Measurements from ENCODE around the gene RPS13.
"Not testable (repeated sequence)": the region's sequence is repeated elsewhere in the genome, so short reads cannot be mapped to it uniquely, and the experiment has no call there.

The RPS13 gene

DNA sequence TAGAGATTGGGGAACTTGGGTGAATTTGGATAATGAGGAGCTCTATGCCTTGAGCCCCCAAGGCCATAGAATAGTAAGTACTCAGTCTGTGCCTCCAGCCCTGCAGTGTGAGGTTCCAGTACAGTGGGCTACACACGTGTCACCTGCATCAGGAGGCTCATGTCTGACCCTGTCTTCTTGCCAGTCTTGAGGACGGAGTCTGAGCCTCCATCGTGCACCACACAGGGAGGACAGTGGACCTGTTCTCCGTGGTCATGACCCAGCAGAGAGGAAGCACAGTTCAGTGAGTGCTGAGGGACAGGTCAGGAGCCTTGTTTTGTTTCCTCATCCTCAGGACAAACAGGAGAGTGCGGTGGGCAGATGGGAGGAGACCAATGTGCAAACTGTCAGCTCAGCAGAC is 30.8 kb downstream of the RPS13 start:
- H3K9me3 ChIP-seq = no peaks in the 10 kb centered on the region
- H3K27me3 ChIP-seq = peaks cover 9% of the 10 kb centered on the region
- H3K36me3 ChIP-seq = no peaks in the 10 kb centered on the region
- no peak overlapping the region for H3K27ac ChIP-seq
- no peak overlapping the region for H3K4me3 ChIP-seq (ENCODE audit: low read depth in 1 of 2, low read length in 1 of 2)
- no peaks in the 10 kb centered on the region for H3K4me1 ChIP-seq (ENCODE audit: control insufficient read depth in 1 of 2, insufficient read depth in 1 of 2, low read depth in 1 of 2, low read length in 1 of 2)
- TF ChIP-seq, protein P1, sequence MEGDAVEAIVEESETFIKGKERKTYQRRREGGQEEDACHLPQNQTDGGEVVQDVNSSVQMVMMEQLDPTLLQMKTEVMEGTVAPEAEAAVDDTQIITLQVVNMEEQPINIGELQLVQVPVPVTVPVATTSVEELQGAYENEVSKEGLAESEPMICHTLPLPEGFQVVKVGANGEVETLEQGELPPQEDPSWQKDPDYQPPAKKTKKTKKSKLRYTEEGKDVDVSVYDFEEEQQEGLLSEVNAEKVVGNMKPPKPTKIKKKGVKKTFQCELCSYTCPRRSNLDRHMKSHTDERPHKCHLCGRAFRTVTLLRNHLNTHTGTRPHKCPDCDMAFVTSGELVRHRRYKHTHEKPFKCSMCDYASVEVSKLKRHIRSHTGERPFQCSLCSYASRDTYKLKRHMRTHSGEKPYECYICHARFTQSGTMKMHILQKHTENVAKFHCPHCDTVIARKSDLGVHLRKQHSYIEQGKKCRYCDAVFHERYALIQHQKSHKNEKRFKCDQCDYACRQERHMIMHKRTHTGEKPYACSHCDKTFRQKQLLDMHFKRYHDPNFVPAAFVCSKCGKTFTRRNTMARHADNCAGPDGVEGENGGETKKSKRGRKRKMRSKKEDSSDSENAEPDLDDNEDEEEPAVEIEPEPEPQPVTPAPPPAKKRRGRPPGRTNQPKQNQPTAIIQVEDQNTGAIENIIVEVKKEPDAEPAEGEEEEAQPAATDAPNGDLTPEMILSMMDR (IDR thresholded peaks at IDR 0.05) = no peak

DNA sequence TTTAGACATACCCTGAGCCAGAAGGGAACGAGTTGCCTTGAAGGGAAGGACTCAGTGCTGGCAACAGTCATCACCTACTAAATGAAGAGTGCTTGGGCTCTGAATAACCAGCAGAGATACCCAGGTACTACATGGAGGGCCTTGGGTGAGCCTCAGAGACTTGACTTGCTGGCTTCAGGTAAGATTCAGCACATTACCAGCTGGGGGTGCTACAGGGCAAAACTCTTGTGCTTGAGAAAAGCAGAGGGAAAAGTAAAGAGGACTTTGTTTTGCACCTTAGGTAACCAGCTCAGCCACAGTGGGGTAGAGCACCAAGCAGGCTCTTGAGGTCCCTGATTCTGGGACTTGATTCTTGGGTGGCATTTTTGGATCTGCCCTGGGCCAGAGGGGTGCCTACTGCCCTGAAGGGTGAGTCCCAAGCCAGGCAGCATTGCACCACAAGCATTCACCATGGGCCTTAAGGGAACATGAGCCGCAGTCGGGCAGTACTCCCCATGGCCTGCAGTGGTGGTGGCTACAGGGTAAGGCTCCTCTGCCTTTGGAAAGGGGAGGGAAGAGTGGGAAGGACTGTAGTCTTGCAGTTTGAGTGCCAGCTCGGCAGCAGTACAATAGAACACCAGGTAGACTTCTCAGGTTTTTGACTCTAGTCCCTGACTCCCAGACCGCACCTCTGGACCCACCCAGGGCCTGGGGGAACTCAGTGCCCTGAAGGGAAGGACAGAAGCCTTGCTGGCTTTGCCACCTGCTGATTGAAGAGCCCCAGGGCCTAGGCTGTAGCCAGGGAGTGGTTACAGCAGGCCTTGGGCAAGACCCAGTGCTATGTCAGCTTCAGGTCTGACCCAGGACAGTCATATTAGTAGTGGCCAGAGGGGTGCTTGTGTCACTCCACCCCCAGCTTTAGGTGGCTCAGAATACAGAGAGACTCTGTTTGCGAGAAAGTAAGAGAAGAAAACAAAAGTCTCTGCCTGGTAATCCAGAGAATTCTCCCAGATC is 40.5 kb downstream of the RPS13 start:
- H3K27me3 ChIP-seq = peaks cover 18% of the 10 kb centered on the region
- no peaks in the 10 kb centered on the region for H3K36me3 ChIP-seq
- H3K4me1 ChIP-seq (ENCODE audit: control insufficient read depth in 1 of 2, insufficient read depth in 1 of 2, low read depth in 1 of 2, low read length in 1 of 2) = no peaks in the 10 kb centered on the region
- no peak overlapping the region for H3K4me3 ChIP-seq (ENCODE audit: low read depth in 1 of 2, low read length in 1 of 2)
- no peak overlapping the region for H3K27ac ChIP-seq
- H3K9me3 ChIP-seq = no peaks in the 10 kb centered on the region
- TF ChIP-seq, protein P1 (IDR thresholded peaks at IDR 0.05) = no peak

DNA sequence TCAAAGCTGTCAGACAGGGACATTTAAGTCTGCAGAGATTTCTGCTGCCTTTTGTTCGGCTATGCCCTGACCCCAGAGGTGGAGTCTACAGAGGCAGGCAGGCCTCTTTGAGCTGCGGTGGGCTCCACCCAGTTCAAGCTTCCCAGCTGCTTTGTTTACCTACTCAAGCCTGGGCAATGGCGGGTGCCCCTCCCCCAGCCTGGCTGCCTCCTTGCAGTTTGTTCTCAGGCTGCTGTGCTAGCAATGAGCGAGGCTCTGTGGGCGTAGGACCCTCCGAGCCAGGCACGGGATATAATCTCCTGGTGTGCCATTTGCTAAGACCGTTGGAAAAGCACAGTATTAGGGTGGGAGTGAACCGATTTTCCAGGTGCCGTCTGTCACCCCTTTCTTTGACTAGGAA is 43.4 kb downstream of the RPS13 start:
- not testable (repeated sequence) for H3K27ac ChIP-seq; H3K9me3 ChIP-seq; H3K4me3 ChIP-seq (ENCODE audit: low read depth in 1 of 2, low read length in 1 of 2); H3K27me3 ChIP-seq; H3K4me1 ChIP-seq (ENCODE audit: control insufficient read depth in 1 of 2, insufficient read depth in 1 of 2, low read depth in 1 of 2, low read length in 1 of 2); H3K36me3 ChIP-seq

DNA sequence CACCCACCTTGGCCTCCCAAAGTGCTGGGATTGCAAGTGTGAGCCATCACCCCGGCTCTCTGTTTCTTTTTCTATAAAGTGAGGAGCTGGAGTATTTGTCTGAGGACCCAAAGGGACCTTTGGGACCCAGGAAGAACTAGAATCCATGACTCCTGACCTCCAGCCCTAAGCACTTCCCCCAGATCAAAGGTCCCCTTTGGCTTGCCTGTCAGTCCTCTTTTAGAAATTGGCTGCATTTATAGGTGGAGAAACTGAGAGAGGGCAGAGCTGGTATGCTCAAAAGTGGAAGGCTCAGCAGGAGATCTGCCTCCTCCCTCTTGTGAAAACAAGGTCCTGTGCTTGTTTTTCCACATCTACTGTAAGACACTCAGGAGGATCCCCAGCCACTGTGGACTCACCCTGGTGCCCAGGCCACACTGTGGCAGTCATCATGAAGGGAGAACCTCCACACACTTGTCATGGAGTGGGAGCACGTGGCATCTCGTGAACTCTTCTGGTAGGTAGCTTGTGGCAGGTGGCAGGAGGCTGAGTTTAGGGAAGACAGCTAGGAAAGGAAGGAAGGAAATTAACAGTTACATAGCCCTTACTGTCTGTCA is 50.9 kb downstream of the RPS13 start:
- peaks cover 13% of the 10 kb centered on the region for H3K27me3 ChIP-seq
- H3K27ac ChIP-seq = peak overlapping the region; percentile 54
- TF ChIP-seq, protein P1 (IDR thresholded peaks at IDR 0.05) = no peak
- H3K36me3 ChIP-seq = no peaks in the 10 kb centered on the region
- H3K4me3 ChIP-seq (ENCODE audit: low read depth in 1 of 2, low read length in 1 of 2) = no peak overlapping the region
- H3K9me3 ChIP-seq = no peaks in the 10 kb centered on the region
- peaks cover 19 to 20% of the 10 kb centered on the region in 2 experiments for H3K4me1 ChIP-seq (ENCODE audit: control insufficient read depth in 1 of 2, insufficient read depth in 1 of 2, low read depth in 1 of 2, low read length in 1 of 2)

DNA sequence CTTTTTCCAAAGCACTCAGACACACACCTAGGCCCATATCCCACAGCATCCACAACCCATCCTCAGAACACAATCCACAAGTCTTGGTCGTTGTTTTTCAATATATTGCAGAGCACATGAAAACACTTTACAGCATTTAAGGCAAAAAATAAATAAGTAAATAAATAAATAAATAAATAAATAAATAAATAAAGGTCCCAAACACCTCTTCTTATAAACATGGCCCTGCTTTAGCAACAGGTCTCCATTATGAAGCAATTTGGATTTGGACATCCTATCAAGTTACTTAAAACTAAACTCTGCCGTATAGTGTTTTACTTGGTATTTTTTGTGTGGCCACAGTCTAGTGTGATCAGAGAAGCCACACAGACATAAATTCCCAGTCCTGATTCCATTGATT is 52.5 kb downstream of the RPS13 start:
- Histone ChIP-seq H3K27ac (no peak overlapping the region), H3K4me1 (ENCODE audit: control insufficient read depth in 1 of 2, insufficient read depth in 1 of 2, low read depth in 1 of 2, low read length in 1 of 2) (peaks cover 19 to 20% of the 10 kb centered on the region in 2 experiments), H3K36me3 (no peaks in the 10 kb centered on the region), H3K27me3 (peaks cover 16% of the 10 kb centered on the region), H3K9me3 (no peaks in the 10 kb centered on the region), H3K4me3 (ENCODE audit: low read depth in 1 of 2, low read length in 1 of 2) (no peak overlapping the region)
- TF ChIP-seq, protein P1 (IDR thresholded peaks at IDR 0.05) = no peak

Measured in neutrophil (primary cell).